Measurements from ENCODE around the gene ABHD11.

GRCh38 chr7:73768641-73769480, 30.3 kb upstream of the ABHD11 start:
- TF ChIP-seq, protein P1, sequence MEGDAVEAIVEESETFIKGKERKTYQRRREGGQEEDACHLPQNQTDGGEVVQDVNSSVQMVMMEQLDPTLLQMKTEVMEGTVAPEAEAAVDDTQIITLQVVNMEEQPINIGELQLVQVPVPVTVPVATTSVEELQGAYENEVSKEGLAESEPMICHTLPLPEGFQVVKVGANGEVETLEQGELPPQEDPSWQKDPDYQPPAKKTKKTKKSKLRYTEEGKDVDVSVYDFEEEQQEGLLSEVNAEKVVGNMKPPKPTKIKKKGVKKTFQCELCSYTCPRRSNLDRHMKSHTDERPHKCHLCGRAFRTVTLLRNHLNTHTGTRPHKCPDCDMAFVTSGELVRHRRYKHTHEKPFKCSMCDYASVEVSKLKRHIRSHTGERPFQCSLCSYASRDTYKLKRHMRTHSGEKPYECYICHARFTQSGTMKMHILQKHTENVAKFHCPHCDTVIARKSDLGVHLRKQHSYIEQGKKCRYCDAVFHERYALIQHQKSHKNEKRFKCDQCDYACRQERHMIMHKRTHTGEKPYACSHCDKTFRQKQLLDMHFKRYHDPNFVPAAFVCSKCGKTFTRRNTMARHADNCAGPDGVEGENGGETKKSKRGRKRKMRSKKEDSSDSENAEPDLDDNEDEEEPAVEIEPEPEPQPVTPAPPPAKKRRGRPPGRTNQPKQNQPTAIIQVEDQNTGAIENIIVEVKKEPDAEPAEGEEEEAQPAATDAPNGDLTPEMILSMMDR (IDR thresholded peaks at IDR 0.05 in 4 of 5, conservative IDR thresholded peaks at IDR 0.05 in 1 of 5) = no peak
- no peak for TF ChIP-seq POLR2A (IDR thresholded peaks at IDR 0.05)
